Loucy (cell line): ENCODE measurements around the gene TMEM178B.

Source experiments
- H2AFZ ChIP-seq: fragments of 200-600 bp; sonication (generic); 2 replicates; pipeline ENCODE4 v1.6.0; 2016; ENCODE audit warnings: antibody characterized with exemption, mild to moderate bottlenecking, low read length, moderate library complexity
- H3F3A ChIP-seq: fragments of 200-600 bp; 2 replicates; pipeline ENCODE4 v1.6.0; 2016; ENCODE audit warnings: antibody characterized with exemption, low read depth, mild to moderate bottlenecking
- H3K27me3 ChIP-seq: fragments of 200-600 bp; sonication (generic); 2 replicates; pipeline ENCODE4 v1.6.1; 2014; ENCODE audit warnings: low read length, mild to moderate bottlenecking; ENCODE audit not compliant: insufficient read depth, poor library complexity, severe bottlenecking
- H3K36me3 ChIP-seq: fragments of 200-600 bp; sonication (generic); 2 replicates; pipeline ENCODE4 v1.6.1; 2016; ENCODE audit warnings: low read length; ENCODE audit not compliant: insufficient read depth
- H3K4me1 ChIP-seq: fragments of 200-600 bp; sonication (generic); 2 replicates; pipeline ENCODE4 v1.5.1; 2014; ENCODE audit warnings: low read length, mild to moderate bottlenecking; ENCODE audit not compliant: insufficient read depth, poor library complexity, severe bottlenecking
- H3K4me2 ChIP-seq: fragments of 200-600 bp; sonication (generic); 2 replicates; pipeline ENCODE4 v1.6.0; 2014; ENCODE audit warnings: antibody characterized with exemption, low read length, low read depth, mild to moderate bottlenecking; ENCODE audit not compliant: poor library complexity, severe bottlenecking
- H3K4me3 ChIP-seq: fragments of 200-600 bp; sonication (generic); 2 replicates; pipeline ENCODE4 v1.5.1; 2014; ENCODE audit warnings: low read length, mild to moderate bottlenecking, mixed read lengths; ENCODE audit not compliant: poor library complexity, severe bottlenecking
- H3K79me2 ChIP-seq: fragments of 200-600 bp; sonication (generic); 2 replicates; pipeline ENCODE4 v1.6.1; 2014; ENCODE audit warnings: low read length; ENCODE audit not compliant: insufficient read depth
- H3K9ac ChIP-seq: fragments of 200-600 bp; sonication (generic); 2 replicates; pipeline ENCODE4 v1.6.0; 2014; ENCODE audit warnings: mild to moderate bottlenecking, low read depth, low read length, moderate library complexity; ENCODE audit not compliant: poor library complexity, severe bottlenecking
- H3K9me2 ChIP-seq: fragments of 200-600 bp; sonication (generic); replicated peaks from 2 replicates; pipeline ENCODE4 v1.6.1; 2016; ENCODE audit warnings: low read depth, low read length, mixed read lengths
- H3K9me3 ChIP-seq: fragments of 200-600 bp; sonication (generic); 2 replicates; pipeline ENCODE4 v1.6.1; 2014; ENCODE audit warnings: mild to moderate bottlenecking, antibody characterized with exemption, low read length, low read depth; ENCODE audit not compliant: insufficient read depth
- H4K20me1 ChIP-seq: fragments of 200-600 bp; sonication (generic); 2 replicates; pipeline ENCODE4 v1.6.0; 2014; ENCODE audit warnings: antibody characterized with exemption, low read length, mild to moderate bottlenecking; ENCODE audit not compliant: insufficient read depth, poor library complexity, severe bottlenecking
- CTCF ChIP-seq: fragments of 200-600 bp; sonication (generic); conservative IDR thresholded peaks from 2 replicates; pipeline ENCODE4 v1.5.1; 2014; ENCODE audit warnings: mild to moderate bottlenecking, antibody characterized with exemption, low read length
- EZH2phosphoT487 ChIP-seq: fragments of 200-600 bp; IDR thresholded peaks from 2 replicates; pipeline ENCODE4 v1.6.1; 2018; ENCODE audit warnings: antibody characterized with exemption, mild to moderate bottlenecking, moderate library complexity, borderline replicate concordance

Gene TMEM178B

GRCh38 chr7:141410353-141411000 lies 336.6 kb downstream of the TMEM178B start:
- H4K20me1 ChIP-seq = no peaks in the 10 kb centered on the region
- H3F3A ChIP-seq = no peaks in the 10 kb centered on the region
- no peak for TF ChIP-seq CTCF
- TF ChIP-seq EZH2phosphoT487 = no peak
- no peak overlapping the region for H3K4me2 ChIP-seq
- no peak overlapping the region for H3K9ac ChIP-seq
- no peaks in the 10 kb centered on the region for H3K4me1 ChIP-seq
- no peaks in the 10 kb centered on the region for H3K27me3 ChIP-seq
- H2AFZ ChIP-seq = no peak overlapping the region
- no peaks in the 10 kb centered on the region for H3K9me3 ChIP-seq
- H3K36me3 ChIP-seq = no peaks in the 10 kb centered on the region
- H3K79me2 ChIP-seq = no peaks in the 10 kb centered on the region
- no peaks in the 10 kb centered on the region for H3K9me2 ChIP-seq
- no peak overlapping the region for H3K4me3 ChIP-seq

GRCh38 chr7:141411133-141411532 lies 337.3 kb downstream of the TMEM178B start:
- Histone ChIP-seq H4K20me1 (no peaks in the 10 kb centered on the region), H3F3A (no peaks in the 10 kb centered on the region), H3K9ac (no peak overlapping the region), H3K4me2 (no peak overlapping the region), H3K27me3 (no peaks in the 10 kb centered on the region), H3K36me3 (no peaks in the 10 kb centered on the region), H3K79me2 (no peaks in the 10 kb centered on the region), H3K4me3 (no peak overlapping the region), H3K9me2 (no peaks in the 10 kb centered on the region), H3K9me3 (no peaks in the 10 kb centered on the region), H3K4me1 (no peaks in the 10 kb centered on the region), H2AFZ (no peak overlapping the region)
- TF ChIP-seq CTCF = no peak

GRCh38 chr7:141415999-141416398 lies 342.1 kb downstream of the TMEM178B start:
- H3K9ac ChIP-seq = no peak overlapping the region
- H3K27me3 ChIP-seq = no peaks in the 10 kb centered on the region
- no peak overlapping the region for H3K4me3 ChIP-seq
- H4K20me1 ChIP-seq = no peaks in the 10 kb centered on the region
- H3F3A ChIP-seq = no peaks in the 10 kb centered on the region
- no peaks in the 10 kb centered on the region for H3K9me3 ChIP-seq
- H3K36me3 ChIP-seq = no peaks in the 10 kb centered on the region
- no peaks in the 10 kb centered on the region for H3K79me2 ChIP-seq
- no peak for TF ChIP-seq EZH2phosphoT487
- no peak for TF ChIP-seq CTCF
- no peak overlapping the region for H3K4me2 ChIP-seq
- H3K4me1 ChIP-seq = no peaks in the 10 kb centered on the region
- no peaks in the 10 kb centered on the region for H3K9me2 ChIP-seq
- no peak overlapping the region for H2AFZ ChIP-seq
